K562 (cell line): Measurements from ENCODE around the gene JPT1. TPM values are rescaled to one million over a fixed set of nuclear protein-coding genes. Genes with fewer than 3 reads are reported as not detected.

Experiments used
- HDAC2 ChIP-seq: fragments of 450-650 bp; IDR thresholded peaks from 2 replicates; pipeline ENCODE4 v1.6.1; 2016; ENCODE audit warnings: mild to moderate bottlenecking
- MAZ ChIP-seq, 2 experiments: fragments of 450-650 bp in 1 of 2; sonication (generic) in 1 of 2; formaldehyde crosslinking; IDR thresholded peaks in 1 of 2; conservative IDR thresholded peaks in 1 of 2; 2 replicates each; pipeline versions ENCODE4 v1.4.0 to v1.5.0; 2020; ENCODE audit warnings: mild to moderate bottlenecking in 1 of 2, missing genetic modification reagents in 1 of 2
- RCOR1 ChIP-seq, 2 experiments: IDR thresholded peaks; 2 replicates each; pipeline ENCODE4 v1.6.1; 2012; ENCODE audit warnings: low read depth in 2 of 2, low read length in 2 of 2, borderline replicate concordance in 1 of 2, improper control_type of control experiment in 1 of 2
- SOX6 ChIP-seq: fragments of 450-650 bp; IDR thresholded peaks from 2 replicates; pipeline ENCODE4 v1.6.1; 2014; ENCODE audit warnings: mild to moderate bottlenecking
- polyA plus RNA-seq, 8 experiments: library from polyadenylated mRNA; depleted of rRNA in 4 of 8; stranded (reverse) in 5 of 8; unstranded in 3 of 8; fragments of >200 nt; fragmentation: Nextera tagmentation in 2 of 8; fragmentation: Illumina TruSeq in 1 of 8; extraction: Ambion mirVana in 2 of 8; extraction: Trizol in 1 of 8; gene quantifications; 2 replicates each; pipeline versions ENCODE4 v1.2.1 to v1.2.3, GENCODE V29; 2011 to 2014; ENCODE audit warnings: inconsistent platforms in 1 of 8, missing spikeins in 1 of 8
- total RNA-seq, 7 experiments: library from RNA; depleted of rRNA in 6 of 7; stranded (reverse); fragments of >200 nt in 6 of 7; fragmentation: Illumina TruSeq in 2 of 7; extraction: Trizol in 2 of 7; gene quantifications; 2 replicates each; pipeline versions ENCODE4 v1.2.1 to v1.2.3, GENCODE V29; 2011 to 2021; ENCODE audit warnings: low replicate concordance in 1 of 7
- TF ChIP-seq, protein P1 (sequence below), 2 experiments: IDR thresholded peaks in 1 of 2; conservative IDR thresholded peaks in 1 of 2; 2 replicates each; pipeline ENCODE4 v1.6.1; 2016; ENCODE audit warnings: low read depth in 2 of 2, mild to moderate bottlenecking in 1 of 2, missing compliant biosample characterization in 1 of 2, missing genetic modification characterization in 1 of 2, moderate library complexity in 1 of 2
- TF ChIP-seq, protein P2 (sequence below): fragments of 250-450 bp; sonication (Bioruptor Pico); IDR thresholded peaks from 2 replicates; pipeline ENCODE4 v1.8.0; 2021; ENCODE audit warnings: moderate library complexity, mild to moderate bottlenecking, inconsistent platforms
- TF ChIP-seq, protein P3 (sequence below): fragments of 250-450 bp; sonication (Bioruptor Pico); IDR thresholded peaks from 2 replicates; pipeline ENCODE4 v1.5.0; 2021; ENCODE audit warnings: mild to moderate bottlenecking, moderate library complexity
- TF ChIP-seq, protein P4 (sequence below): IDR thresholded peaks from 2 replicates; pipeline ENCODE4 v1.6.1; 2014; ENCODE audit warnings: antibody characterized with exemption
- TF ChIP-seq, protein P5 (sequence below), 2 experiments: IDR thresholded peaks; 2 replicates each; pipeline ENCODE4 v1.6.1; 2011; ENCODE audit warnings: borderline replicate concordance in 1 of 2, control low read depth in 1 of 2, low read depth in 1 of 2, low read length in 1 of 2, mild to moderate bottlenecking in 1 of 2, mixed read lengths in 1 of 2, moderate library complexity in 1 of 2; ENCODE audit not compliant: insufficient read depth in 1 of 2, insufficient read length in 1 of 2, poor library complexity in 1 of 2, severe bottlenecking in 1 of 2; ENCODE audit errors: extremely low read depth in 1 of 2

JPT1 gene
- total and polyA plus RNA-seq, 9 of the 15 experiments (the other 6 are each of a cell fraction or from before 2014, with no cell fraction given): 56.7 to 292 (median 144) TPM

DNA sequence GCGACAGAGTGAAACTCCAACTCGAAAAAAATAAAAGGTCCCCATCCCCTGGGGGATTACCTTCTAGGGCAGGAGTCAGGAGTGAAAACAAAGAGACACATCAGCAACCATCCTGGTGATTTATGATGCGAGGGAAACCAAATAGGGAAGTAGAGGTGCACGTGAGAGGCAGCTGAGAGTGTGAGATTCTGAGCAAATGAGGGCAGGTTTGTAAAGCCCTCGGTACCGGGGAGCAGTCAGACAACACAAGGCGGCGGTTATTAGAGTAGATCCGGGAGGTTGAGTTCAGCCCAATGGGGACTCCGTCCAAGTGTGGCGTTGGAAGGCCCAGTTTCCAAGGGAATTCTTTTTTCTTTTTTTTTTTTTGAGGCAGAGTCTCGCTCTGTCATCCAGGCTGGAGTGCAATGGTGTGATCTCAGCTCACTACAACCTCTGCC is 51.9 kb downstream of the JPT1 start (continued):
- TF ChIP-seq, protein P1, sequence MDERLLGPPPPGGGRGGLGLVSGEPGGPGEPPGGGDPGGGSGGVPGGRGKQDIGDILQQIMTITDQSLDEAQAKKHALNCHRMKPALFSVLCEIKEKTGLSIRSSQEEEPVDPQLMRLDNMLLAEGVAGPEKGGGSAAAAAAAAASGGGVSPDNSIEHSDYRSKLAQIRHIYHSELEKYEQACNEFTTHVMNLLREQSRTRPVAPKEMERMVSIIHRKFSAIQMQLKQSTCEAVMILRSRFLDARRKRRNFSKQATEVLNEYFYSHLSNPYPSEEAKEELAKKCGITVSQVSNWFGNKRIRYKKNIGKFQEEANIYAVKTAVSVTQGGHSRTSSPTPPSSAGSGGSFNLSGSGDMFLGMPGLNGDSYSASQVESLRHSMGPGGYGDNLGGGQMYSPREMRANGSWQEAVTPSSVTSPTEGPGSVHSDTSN (CRISPR knock-in tag; IDR thresholded peaks at IDR 0.05; ENCODE audit: low read depth): peak; percentile 68
- TF ChIP-seq, protein P1 (tag; conservative IDR thresholded peaks at IDR 0.05; ENCODE audit: low read depth): peak; percentile 92
- TF ChIP-seq, protein P2, sequence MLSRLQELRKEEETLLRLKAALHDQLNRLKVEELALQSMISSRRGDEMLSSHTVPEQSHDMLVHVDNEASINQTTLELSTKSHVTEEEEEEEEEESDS: no peak
- TF ChIP-seq HDAC2 (peak; percentile 52; the same call in 1 of the 2 replicates), MAZ (CRISPR knock-in tag; conservative IDR thresholded peaks at IDR 0.05 in 1 of 2, IDR thresholded peaks at IDR 0.05 in 1 of 2) (0 out of 4 replicates have a peak, but pooled peaks of 1 of the 2 experiments have one; percentile 31), SOX6 (peak; percentile 76; the same call in 1 of the 2 replicates), RCOR1 (IDR thresholded peaks at IDR 0.05; ENCODE audit: borderline replicate concordance in 1 of 2, low read depth in 2 of 2, low read length in 2 of 2) (peak in 1 of 2 experiments; percentile 54; a peak in 1 of 4 replicates)
- TF ChIP-seq, protein P3, sequence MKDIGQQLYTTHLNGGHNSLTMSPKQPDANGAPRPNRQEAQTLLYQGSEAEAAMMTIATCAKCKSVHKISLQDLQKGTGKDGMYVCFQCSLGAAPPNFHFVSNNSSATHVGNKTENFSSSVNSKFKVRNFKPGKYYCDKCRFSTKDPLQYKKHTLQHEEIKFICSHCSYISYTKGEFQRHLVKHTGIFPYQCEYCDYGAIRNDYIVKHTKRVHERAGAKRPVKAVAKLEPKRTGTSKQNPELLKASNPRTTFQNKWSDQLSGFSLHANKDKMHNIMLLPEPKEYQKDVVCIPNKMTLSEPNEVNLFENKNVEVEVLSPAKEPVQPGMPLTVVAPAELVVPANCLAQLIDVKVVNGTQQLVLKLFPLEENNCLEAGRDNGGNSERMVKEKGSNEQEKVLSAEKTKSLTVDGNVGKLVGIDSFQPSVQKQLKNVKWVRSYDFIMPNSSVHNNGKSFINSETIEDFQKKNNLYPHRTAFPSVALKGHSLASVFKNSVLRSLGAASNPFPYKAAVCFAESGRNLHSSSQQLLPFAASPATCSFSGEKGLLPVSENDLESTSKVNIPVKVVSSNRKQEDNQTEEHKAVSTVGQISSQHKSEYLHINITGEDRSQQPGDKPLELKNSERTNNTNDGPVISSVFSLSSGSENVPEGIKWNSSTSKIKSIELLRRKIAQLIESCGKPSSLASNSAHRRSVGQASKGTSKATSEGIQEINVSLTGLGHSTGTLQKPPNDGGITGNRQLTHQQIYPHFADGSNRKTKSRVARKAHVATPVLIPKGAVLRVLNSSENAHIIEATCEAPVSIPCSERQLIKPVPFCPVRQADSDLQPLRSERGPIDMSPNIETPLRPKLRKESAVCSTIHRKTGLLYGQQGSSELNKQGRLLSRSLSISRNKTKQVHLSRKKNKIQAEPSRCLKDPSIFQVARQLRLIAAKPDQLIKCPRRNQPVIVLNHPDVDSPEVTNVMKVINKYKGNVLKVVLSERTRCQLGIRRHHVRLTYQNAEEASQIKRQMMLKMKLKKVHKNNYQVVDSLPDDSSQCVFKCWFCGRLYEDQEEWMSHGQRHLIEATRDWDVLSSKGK (CRISPR knock-in tag): no peak
- TF ChIP-seq, protein P4, sequence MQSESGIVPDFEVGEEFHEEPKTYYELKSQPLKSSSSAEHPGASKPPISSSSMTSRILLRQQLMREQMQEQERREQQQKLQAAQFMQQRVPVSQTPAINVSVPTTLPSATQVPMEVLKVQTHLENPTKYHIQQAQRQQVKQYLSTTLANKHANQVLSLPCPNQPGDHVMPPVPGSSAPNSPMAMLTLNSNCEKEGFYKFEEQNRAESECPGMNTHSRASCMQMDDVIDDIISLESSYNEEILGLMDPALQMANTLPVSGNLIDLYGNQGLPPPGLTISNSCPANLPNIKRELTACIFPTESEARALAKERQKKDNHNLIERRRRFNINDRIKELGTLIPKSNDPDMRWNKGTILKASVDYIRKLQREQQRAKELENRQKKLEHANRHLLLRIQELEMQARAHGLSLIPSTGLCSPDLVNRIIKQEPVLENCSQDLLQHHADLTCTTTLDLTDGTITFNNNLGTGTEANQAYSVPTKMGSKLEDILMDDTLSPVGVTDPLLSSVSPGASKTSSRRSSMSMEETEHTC: peak; percentile 72; the same call in 1 of the 2 replicates
- TF ChIP-seq, protein P5, sequence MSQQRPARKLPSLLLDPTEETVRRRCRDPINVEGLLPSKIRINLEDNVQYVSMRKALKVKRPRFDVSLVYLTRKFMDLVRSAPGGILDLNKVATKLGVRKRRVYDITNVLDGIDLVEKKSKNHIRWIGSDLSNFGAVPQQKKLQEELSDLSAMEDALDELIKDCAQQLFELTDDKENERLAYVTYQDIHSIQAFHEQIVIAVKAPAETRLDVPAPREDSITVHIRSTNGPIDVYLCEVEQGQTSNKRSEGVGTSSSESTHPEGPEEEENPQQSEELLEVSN (IDR thresholded peaks at IDR 0.05; ENCODE audit: borderline replicate concordance in 1 of 2, extremely low read depth in 1 of 2, insufficient read depth in 1 of 2, insufficient read length in 1 of 2, low read depth in 1 of 2, low read length in 1 of 2, poor library complexity in 1 of 2, severe bottlenecking in 1 of 2): peak; percentile 85 to 92
